HepG2 (cell line): ENCODE measurements around the gene ROCK1. TPM values are rescaled to one million over a fixed set of nuclear protein-coding genes. Genes with fewer than 3 reads are reported as not detected.

Experiments
- ARHGAP35 ChIP-seq: sonication (generic); formaldehyde crosslinking; IDR thresholded peaks from 2 replicates; pipeline ENCODE4 v1.9.0; 2022; ENCODE audit warnings: mild to moderate bottlenecking, inconsistent platforms, moderate library complexity, missing genetic modification reagents, borderline replicate concordance
- CHD2 ChIP-seq: IDR thresholded peaks from 2 replicates; pipeline ENCODE4 v1.6.1; 2011; ENCODE audit warnings: low read depth, low read length, improper control_type of control experiment
- FOXK2 ChIP-seq: fragments of 450-650 bp; IDR thresholded peaks from 2 replicates; pipeline ENCODE4 v1.6.1; 2016
- GABPB1 ChIP-seq: IDR thresholded peaks from 2 replicates; pipeline ENCODE4 v1.6.1; 2016; ENCODE audit warnings: mild to moderate bottlenecking, missing genetic modification reagents, moderate library complexity, missing compliant biosample characterization
- HOXA3 ChIP-seq: sonication (generic); formaldehyde crosslinking; IDR thresholded peaks from 2 replicates; pipeline ENCODE4 v1.5.0; 2020; ENCODE audit warnings: missing genetic modification reagents
- MAZ ChIP-seq, 2 experiments: sonication (generic) in 1 of 2; formaldehyde crosslinking in 1 of 2; IDR thresholded peaks; 2 replicates each; pipeline versions ENCODE4 v1.5.0 to v1.6.1; 2012 to 2020; ENCODE audit warnings: low read depth in 2 of 2, mild to moderate bottlenecking in 2 of 2, borderline replicate concordance in 1 of 2, improper control_type of control experiment in 1 of 2, low read length in 1 of 2, missing genetic modification reagents in 1 of 2, moderate library complexity in 1 of 2
- NONO ChIP-seq, 2 experiments: fragments of 450-650 bp in 1 of 2; sonication (generic) in 1 of 2; formaldehyde crosslinking in 1 of 2; IDR thresholded peaks in 1 of 2; conservative IDR thresholded peaks in 1 of 2; 2 replicates each; pipeline versions ENCODE4 v1.6.1 to v1.8.0; 2017 to 2022; ENCODE audit warnings: mild to moderate bottlenecking in 1 of 2, missing genetic modification reagents in 1 of 2, moderate library complexity in 1 of 2
- REPIN1 ChIP-seq: sonication (generic); formaldehyde crosslinking; IDR thresholded peaks from 2 replicates; pipeline ENCODE4 v1.8.0; 2022; ENCODE audit warnings: missing genetic modification reagents, low read depth, mild to moderate bottlenecking, borderline replicate concordance
- RXRA ChIP-seq: sonication (generic); formaldehyde crosslinking; IDR thresholded peaks from 2 replicates; pipeline ENCODE4 v1.5.1; 2020; ENCODE audit warnings: missing genetic modification reagents
- TBP ChIP-seq: sonication (generic); formaldehyde crosslinking; IDR thresholded peaks from 2 replicates; pipeline ENCODE4 v1.5.0; 2020; ENCODE audit warnings: missing genetic modification reagents
- XRCC5 ChIP-seq: fragments of 200-400 bp; formaldehyde crosslinking; optimal IDR thresholded peaks from 2 replicates; pipeline ENCODE3; 2017; ENCODE audit warnings: mild to moderate bottlenecking, low read length
- ZFYVE20 ChIP-seq: sonication (generic); formaldehyde crosslinking; IDR thresholded peaks from 2 replicates; pipeline ENCODE4 v1.8.0; 2023; ENCODE audit warnings: low read depth, mild to moderate bottlenecking, moderate library complexity, missing genetic modification reagents, borderline replicate concordance
- ZHX2 ChIP-seq, 2 experiments: sonication (generic) in 1 of 2; formaldehyde crosslinking in 1 of 2; IDR thresholded peaks; 2 replicates each; pipeline versions ENCODE4 v1.6.1 to v1.9.0; 2014 to 2022; ENCODE audit warnings: antibody characterized with exemption in 1 of 2, borderline replicate concordance in 1 of 2, inconsistent platforms in 1 of 2, low read depth in 1 of 2, missing genetic modification reagents in 1 of 2
- ZNF251 ChIP-seq: sonication (generic); formaldehyde crosslinking; IDR thresholded peaks from 2 replicates; pipeline ENCODE4 v1.9.0; 2021; ENCODE audit warnings: mild to moderate bottlenecking, missing genetic modification reagents
- ZNF350 ChIP-seq: sonication (generic); formaldehyde crosslinking; IDR thresholded peaks from 2 replicates; pipeline ENCODE4 v1.4.0; 2020; ENCODE audit warnings: mild to moderate bottlenecking, low read depth, missing genetic modification reagents, borderline replicate concordance
- ZNF558 ChIP-seq: sonication (generic); formaldehyde crosslinking; IDR thresholded peaks from 2 replicates; pipeline ENCODE4 v1.9.0; 2022; ENCODE audit warnings: mild to moderate bottlenecking, missing genetic modification reagents, borderline replicate concordance
- polyA plus RNA-seq, 8 experiments: library from polyadenylated mRNA; depleted of rRNA in 3 of 8; stranded (reverse) in 7 of 8; unstranded in 1 of 8; fragments of >200 nt; fragmentation: Illumina TruSeq in 4 of 8; extraction: Trizol in 4 of 8; gene quantifications; 2 replicates each; pipeline versions ENCODE4 v1.2.1 to v1.2.3, GENCODE V29; 2011 to 2016; ENCODE audit warnings: low read depth in 4 of 8, missing spikeins in 1 of 8, mixed read lengths in 1 of 8; ENCODE audit not compliant: insufficient read depth in 1 of 8
- total RNA-seq, 5 experiments: library from RNA; depleted of rRNA; stranded (reverse); fragments of >200 nt; fragmentation: Illumina TruSeq; extraction: Trizol; gene quantifications; 2 replicates each; pipeline ENCODE4 v1.2.3, GENCODE V29; 2016; ENCODE audit warnings: low read depth in 1 of 5
- TF ChIP-seq, protein P1 (sequence below): sonication (generic); formaldehyde crosslinking; IDR thresholded peaks from 2 replicates; pipeline ENCODE4 v1.9.0; 2021; ENCODE audit warnings: missing genetic modification reagents, mild to moderate bottlenecking, borderline replicate concordance
- TF ChIP-seq, protein P2 (sequence below): sonication (generic); formaldehyde crosslinking; IDR thresholded peaks from 2 replicates; pipeline ENCODE4 v1.4.0; 2020; ENCODE audit warnings: missing genetic modification reagents, borderline replicate concordance

ROCK1 gene
- total and polyA plus RNA-seq, 2 of the 13 experiments (the other 11 are each of a cell fraction or from before 2014, with no cell fraction given) = 10.5 to 27.2 TPM

DNA sequence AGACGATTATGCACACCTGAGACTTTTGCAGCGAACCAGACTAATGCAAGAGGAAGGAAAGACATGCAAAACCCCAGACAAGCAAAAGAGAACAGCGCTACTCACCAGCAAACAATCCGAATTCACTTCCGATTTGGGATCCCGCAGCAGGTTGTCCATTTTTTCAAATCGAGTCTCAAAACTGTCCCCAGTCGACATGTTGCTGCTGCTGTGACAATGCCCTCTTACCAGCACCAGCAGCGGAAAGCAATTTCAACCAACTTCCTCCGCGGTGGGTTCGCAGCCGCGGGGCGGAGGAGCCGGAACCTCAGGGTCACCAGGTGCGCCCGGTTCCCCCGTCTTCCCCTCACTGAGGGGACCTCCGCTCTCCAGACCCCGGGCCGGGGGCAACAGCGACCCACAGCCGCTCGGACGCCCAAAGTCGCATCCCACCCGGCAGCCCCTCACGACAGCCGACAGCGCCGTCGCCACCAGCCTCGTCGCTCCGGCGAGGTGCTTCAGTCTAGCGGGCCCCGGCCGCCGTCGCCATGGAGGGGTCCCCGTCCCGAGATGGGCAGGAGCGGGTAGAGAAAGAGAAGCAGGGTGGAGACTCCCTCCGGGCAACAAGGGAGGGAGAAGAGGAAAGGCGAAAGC, 784 bp downstream of the ROCK1 start (continued):
- TF ChIP-seq ZNF251 (CRISPR knock-in tag) = no peak
- TF ChIP-seq CHD2 = no peak
- TF ChIP-seq MAZ (IDR thresholded peaks at IDR 0.05; ENCODE audit: borderline replicate concordance, low read depth, low read length) = no peak
- peak; percentile 62; the same call in 1 of the 2 replicates for TF ChIP-seq MAZ (CRISPR knock-in tag; IDR thresholded peaks at IDR 0.05; ENCODE audit: low read depth)
- 0 out of 2 replicates have a peak, but pooled peaks have one; percentile 26 for TF ChIP-seq ARHGAP35 (CRISPR knock-in tag)
- peak; percentile 32 for TF ChIP-seq XRCC5
- TF ChIP-seq ZHX2 (IDR thresholded peaks at IDR 0.05; ENCODE audit: low read depth) = no peak
- 0 out of 2 replicates have a peak, but pooled peaks have one; percentile 56 for TF ChIP-seq ZHX2 (CRISPR knock-in tag; IDR thresholded peaks at IDR 0.05; ENCODE audit: borderline replicate concordance)
- TF ChIP-seq HOXA3 = peak; percentile 15; the same call in 1 of the 2 replicates
- no peak for TF ChIP-seq FOXK2
- TF ChIP-seq, protein P1, sequence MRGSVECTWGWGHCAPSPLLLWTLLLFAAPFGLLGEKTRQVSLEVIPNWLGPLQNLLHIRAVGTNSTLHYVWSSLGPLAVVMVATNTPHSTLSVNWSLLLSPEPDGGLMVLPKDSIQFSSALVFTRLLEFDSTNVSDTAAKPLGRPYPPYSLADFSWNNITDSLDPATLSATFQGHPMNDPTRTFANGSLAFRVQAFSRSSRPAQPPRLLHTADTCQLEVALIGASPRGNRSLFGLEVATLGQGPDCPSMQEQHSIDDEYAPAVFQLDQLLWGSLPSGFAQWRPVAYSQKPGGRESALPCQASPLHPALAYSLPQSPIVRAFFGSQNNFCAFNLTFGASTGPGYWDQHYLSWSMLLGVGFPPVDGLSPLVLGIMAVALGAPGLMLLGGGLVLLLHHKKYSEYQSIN (CRISPR knock-in tag) = no peak
- 0 out of 2 replicates have a peak, but pooled peaks have one; percentile 27 for TF ChIP-seq ZFYVE20
- no peak; the same call in 1 of the 2 replicates for TF ChIP-seq ZNF558 (CRISPR knock-in tag)
- no peak for TF ChIP-seq ZNF350 (CRISPR knock-in tag)
- TF ChIP-seq TBP = no peak
- 0 out of 2 replicates have a peak, but pooled peaks have one; percentile 54 for TF ChIP-seq GABPB1
- TF ChIP-seq RXRA (CRISPR knock-in tag) = no peak
- TF ChIP-seq NONO (IDR thresholded peaks at IDR 0.05) = no peak
- TF ChIP-seq NONO (CRISPR knock-in tag; conservative IDR thresholded peaks at IDR 0.05) = 0 out of 2 replicates have a peak, but pooled peaks have one; percentile 1
- no peak for TF ChIP-seq REPIN1 (CRISPR knock-in tag)
- TF ChIP-seq, protein P2, sequence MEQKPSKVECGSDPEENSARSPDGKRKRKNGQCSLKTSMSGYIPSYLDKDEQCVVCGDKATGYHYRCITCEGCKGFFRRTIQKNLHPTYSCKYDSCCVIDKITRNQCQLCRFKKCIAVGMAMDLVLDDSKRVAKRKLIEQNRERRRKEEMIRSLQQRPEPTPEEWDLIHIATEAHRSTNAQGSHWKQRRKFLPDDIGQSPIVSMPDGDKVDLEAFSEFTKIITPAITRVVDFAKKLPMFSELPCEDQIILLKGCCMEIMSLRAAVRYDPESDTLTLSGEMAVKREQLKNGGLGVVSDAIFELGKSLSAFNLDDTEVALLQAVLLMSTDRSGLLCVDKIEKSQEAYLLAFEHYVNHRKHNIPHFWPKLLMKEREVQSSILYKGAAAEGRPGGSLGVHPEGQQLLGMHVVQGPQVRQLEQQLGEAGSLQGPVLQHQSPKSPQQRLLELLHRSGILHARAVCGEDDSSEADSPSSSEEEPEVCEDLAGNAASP = no peak
